HEK293 (cell line): ENCODE measurements around the gene UNC80.

Source experiments
- CTCF ChIA-PET: fragments of 350-600 bp; formaldehyde crosslinking; extraction: SDS; loops from one replicate; lab custom pipeline; 2021; ENCODE audit warnings: antibody characterized with exemption; lab: Yijun Ruan, JAX
- POLR2A ChIA-PET: fragments of 300-600 bp; formaldehyde crosslinking; extraction: SDS; loops from one replicate; lab custom pipeline; 2020; ENCODE audit warnings: antibody characterized with exemption, inconsistent platforms; lab: Yijun Ruan, JAX
- H3K27ac ChIP-seq: fragments of 200-500 bp; sonication (Bioruptor generic); 2 replicates; pipeline ENCODE4 v1.5.1; 2014; ENCODE audit warnings: low read depth, low read length, control low read depth, inconsistent platforms; ENCODE audit errors: extremely low read depth
- H3K36me3 ChIP-seq, 2 experiments: fragments of 200-500 bp in 1 of 2; sonication (Bioruptor generic) in 1 of 2; 1 replicate in 1 of 2; 2 replicates in 1 of 2; pipeline ENCODE4 v1.5.1; 2014 to 2017; ENCODE audit warnings: inconsistent platforms in 2 of 2, low read length in 2 of 2; ENCODE audit not compliant: control insufficient read depth in 2 of 2, insufficient read depth in 1 of 2
- H3K4me1 ChIP-seq: fragments of 200-500 bp; sonication (Bioruptor generic); 2 replicates; pipeline ENCODE4 v1.5.1; 2014; ENCODE audit warnings: mild to moderate bottlenecking, low read length, inconsistent platforms; ENCODE audit not compliant: control insufficient read depth, insufficient read depth
- H3K4me3 ChIP-seq: 2 replicates; pipeline ENCODE4 v1.5.1; 2011; ENCODE audit warnings: low read depth, mild to moderate bottlenecking, control low read depth, low read length, moderate library complexity
- H3K9me3 ChIP-seq: fragments of 200-500 bp; sonication (Bioruptor generic); 2 replicates; pipeline ENCODE4 v1.5.1; 2014; ENCODE audit warnings: low read depth, low read length, inconsistent platforms; ENCODE audit not compliant: control insufficient read depth, insufficient read depth
- BCL11A ChIP-seq: fragments of 450-650 bp; formaldehyde crosslinking; IDR thresholded peaks from 2 replicates; pipeline ENCODE4 v1.5.1; 2016; ENCODE audit warnings: low read depth, missing biosample characterization, missing genetic modification characterization
- HIC1 ChIP-seq: fragments of 450-650 bp; formaldehyde crosslinking; IDR thresholded peaks from 2 replicates; pipeline ENCODE4 v1.5.1; 2016; ENCODE audit warnings: missing biosample characterization, missing genetic modification characterization
- PRDM1 ChIP-seq: fragments of 450-650 bp; formaldehyde crosslinking; IDR thresholded peaks from 2 replicates; pipeline ENCODE4; 2016; ENCODE audit warnings: missing biosample characterization, missing genetic modification characterization
- REPIN1 ChIP-seq: fragments of 450-650 bp; formaldehyde crosslinking; IDR thresholded peaks from 2 replicates; pipeline ENCODE4 v1.5.1; 2017; ENCODE audit warnings: missing biosample characterization, missing genetic modification characterization, low read depth
- REST ChIP-seq: fragments of 450-650 bp; formaldehyde crosslinking; IDR thresholded peaks from 2 replicates; pipeline ENCODE4 v1.5.1; 2016; ENCODE audit warnings: missing biosample characterization, missing genetic modification characterization
- SCRT1 ChIP-seq: fragments of 450-650 bp; formaldehyde crosslinking; IDR thresholded peaks from 2 replicates; pipeline ENCODE4 v1.5.1; 2016; ENCODE audit warnings: missing biosample characterization, missing genetic modification characterization, borderline replicate concordance
- TSHZ1 ChIP-seq: fragments of 450-650 bp; formaldehyde crosslinking; IDR thresholded peaks from 2 replicates; pipeline ENCODE4 v1.5.1; 2016; ENCODE audit warnings: missing biosample characterization, missing genetic modification characterization, borderline replicate concordance
- YY2 ChIP-seq: fragments of 450-650 bp; formaldehyde crosslinking; IDR thresholded peaks from 2 replicates; pipeline ENCODE4 v1.5.1; 2016; ENCODE audit warnings: missing biosample characterization, missing genetic modification characterization
- ZFHX2 ChIP-seq: fragments of 450-650 bp; formaldehyde crosslinking; conservative IDR thresholded peaks from 2 replicates; pipeline ENCODE4 v1.5.1; 2016; ENCODE audit warnings: missing biosample characterization, missing genetic modification characterization
- ZNF214 ChIP-seq: fragments of 450-650 bp; formaldehyde crosslinking; IDR thresholded peaks from 2 replicates; pipeline ENCODE4 v1.5.1; 2017; ENCODE audit warnings: missing biosample characterization, mild to moderate bottlenecking, missing genetic modification characterization, borderline replicate concordance
- ZNF292 ChIP-seq: fragments of 450-650 bp; formaldehyde crosslinking; IDR thresholded peaks from 2 replicates; pipeline ENCODE4 v1.5.1; 2016; ENCODE audit warnings: low read depth, missing biosample characterization, missing genetic modification characterization, borderline replicate concordance
- ZNF362 ChIP-seq: fragments of 450-650 bp; formaldehyde crosslinking; IDR thresholded peaks from 2 replicates; pipeline ENCODE4 v1.5.1; 2016; ENCODE audit warnings: missing biosample characterization, missing genetic modification characterization
- ZNF394 ChIP-seq: fragments of 450-650 bp; formaldehyde crosslinking; IDR thresholded peaks from 2 replicates; pipeline ENCODE4 v1.5.1; 2016; ENCODE audit warnings: missing biosample characterization, missing genetic modification characterization, mild to moderate bottlenecking, moderate library complexity, borderline replicate concordance
- ZNF510 ChIP-seq: fragments of 450-650 bp; formaldehyde crosslinking; IDR thresholded peaks from 2 replicates; pipeline ENCODE4 v1.5.1; 2018; ENCODE audit warnings: mild to moderate bottlenecking, missing genetic modification characterization, missing biosample characterization; ENCODE audit not compliant: insufficient replicate concordance
- ZNF704 ChIP-seq: fragments of 450-650 bp; formaldehyde crosslinking; IDR thresholded peaks from 2 replicates; pipeline ENCODE4 v1.5.1; 2016; ENCODE audit warnings: missing biosample characterization, missing genetic modification characterization
- ZNF707 ChIP-seq: fragments of 450-650 bp; formaldehyde crosslinking; IDR thresholded peaks from 2 replicates; pipeline ENCODE4 v1.5.1; 2016; ENCODE audit warnings: missing biosample characterization, missing genetic modification characterization
- ZNF768 ChIP-seq: fragments of 450-650 bp; formaldehyde crosslinking; IDR thresholded peaks from 2 replicates; pipeline ENCODE4 v1.5.1; 2018; ENCODE audit warnings: missing biosample characterization, mild to moderate bottlenecking, missing genetic modification characterization
- ZSCAN16 ChIP-seq: fragments of 450-650 bp; formaldehyde crosslinking; IDR thresholded peaks from 2 replicates; pipeline ENCODE4 v1.5.1; 2016; ENCODE audit warnings: missing biosample characterization, missing genetic modification characterization
- ZSCAN30 ChIP-seq: fragments of 450-650 bp; IDR thresholded peaks from 2 replicates; pipeline ENCODE4 v1.5.1; 2018; ENCODE audit warnings: missing biosample characterization, mild to moderate bottlenecking, missing genetic modification characterization, moderate library complexity

The UNC80 gene

GRCh38 chr2:210027608-210028007, 256.0 kb downstream of the UNC80 start:
- H3K27ac ChIP-seq: no peak overlapping the region
- no peaks in the 10 kb centered on the region for H3K4me1 ChIP-seq
- POLR2A ChIA-PET: no interaction called here
- TF ChIP-seq ZSCAN16 (tag by site-specific recombination): no peak
- TF ChIP-seq, all 188 proteins: peak for 0
- Histone ChIP-seq H3K4me3 (no peak overlapping the region), H3K9me3 (no peaks in the 10 kb centered on the region), H3K36me3 (peaks cover 15 to 47% of the 10 kb centered on the region in 2 experiments)
- CTCF ChIA-PET: no interaction called here

GRCh38 chr2:210028178-210028577, 256.5 kb downstream of the UNC80 start:
- POLR2A ChIA-PET: no interaction called here
- Histone ChIP-seq H3K9me3 (no peaks in the 10 kb centered on the region), H3K4me1 (no peaks in the 10 kb centered on the region), H3K4me3 (no peak overlapping the region)
- TF ChIP-seq ZFHX2 (tag by site-specific recombination) (no peak), ZNF362 (tag by site-specific recombination) (no peak), BCL11A (tag by site-specific recombination) (no peak), HIC1 (tag by site-specific recombination) (no peak), ZNF707 (tag by site-specific recombination) (no peak), SCRT1 (tag by site-specific recombination) (no peak), PRDM1 (tag by site-specific recombination) (no peak)
- TF ChIP-seq, all 188 proteins: peak for 0
- CTCF ChIA-PET: no interaction called here
- no peak overlapping the region for H3K27ac ChIP-seq
- peaks cover 13 to 41% of the 10 kb centered on the region in 2 experiments for H3K36me3 ChIP-seq

- peaks cover 0 to 5% of the 10 kb centered on the region in 2 experiments; a peak in 1 of 3 replicates for H3K36me3 ChIP-seq
- H3K4me1 ChIP-seq: no peaks in the 10 kb centered on the region
- H3K4me3 ChIP-seq: no peak overlapping the region
- ChIA-PET CTCF (no interaction called here), POLR2A (no interaction called here)
- H3K9me3 ChIP-seq: no peaks in the 10 kb centered on the region
- H3K27ac ChIP-seq: no peak overlapping the region
- TF ChIP-seq TSHZ1 (tag by site-specific recombination): no peak
- no peak for TF ChIP-seq ZNF292 (tag by site-specific recombination)
- TF ChIP-seq REST (tag by site-specific recombination): no peak
- TF ChIP-seq ZNF214: no peak
- TF ChIP-seq ZNF704: no peak
- TF ChIP-seq ZNF768 (tag by site-specific recombination): no peak
- TF ChIP-seq ZNF510 (tag by site-specific recombination): no peak
- TF ChIP-seq YY2 (tag by site-specific recombination): no peak
- TF ChIP-seq REPIN1 (tag by site-specific recombination): no peak
- TF ChIP-seq ZSCAN30 (tag by site-specific recombination): no peak
- TF ChIP-seq ZNF394: no peak
Measured at GRCh38 chr2:210034087-210034683, 262.6 kb downstream of the UNC80 start.
